Cerebellar nuclear complex (tissue), 1 donor: ENCODE data around the gene PEX7.
"Not testable (repeated sequence)": the region's sequence is repeated elsewhere in the genome, so short reads cannot be mapped to it uniquely, and the experiment has no call there.

Experiments
- DNase-seq, 2 experiments: peaks; one replicate each; lab custom pipeline; 2025; lab: John Stamatoyannopoulos, UW

The PEX7 gene

GRCh38 chr6:136790411-136791295 lies 31.7 kb upstream of the PEX7 start:
- no peak for DNase-seq

- DNase-seq: peak in 1 of 2 experiments; percentile 29
Measured at GRCh38 chr6:136791296-136792094, 30.9 kb upstream of the PEX7 start.

DNA sequence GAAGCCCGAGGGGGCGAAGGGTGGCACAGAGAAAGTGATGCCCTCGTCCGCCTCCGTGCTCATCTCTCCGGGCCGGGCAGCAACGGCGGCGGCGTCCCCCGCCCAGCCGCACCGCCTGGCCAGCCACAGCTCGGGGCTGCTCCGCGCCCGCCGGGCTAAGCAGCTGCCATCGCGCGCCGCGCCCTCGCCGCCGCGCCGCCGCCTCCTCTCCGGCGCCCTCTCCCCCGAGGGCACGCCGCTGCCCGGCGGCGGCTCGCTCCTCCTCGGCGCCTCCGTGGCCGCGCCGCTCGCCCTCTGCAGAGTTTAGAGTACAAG lies 30.3 kb upstream of the PEX7 start:
- no peak for DNase-seq

DNA sequence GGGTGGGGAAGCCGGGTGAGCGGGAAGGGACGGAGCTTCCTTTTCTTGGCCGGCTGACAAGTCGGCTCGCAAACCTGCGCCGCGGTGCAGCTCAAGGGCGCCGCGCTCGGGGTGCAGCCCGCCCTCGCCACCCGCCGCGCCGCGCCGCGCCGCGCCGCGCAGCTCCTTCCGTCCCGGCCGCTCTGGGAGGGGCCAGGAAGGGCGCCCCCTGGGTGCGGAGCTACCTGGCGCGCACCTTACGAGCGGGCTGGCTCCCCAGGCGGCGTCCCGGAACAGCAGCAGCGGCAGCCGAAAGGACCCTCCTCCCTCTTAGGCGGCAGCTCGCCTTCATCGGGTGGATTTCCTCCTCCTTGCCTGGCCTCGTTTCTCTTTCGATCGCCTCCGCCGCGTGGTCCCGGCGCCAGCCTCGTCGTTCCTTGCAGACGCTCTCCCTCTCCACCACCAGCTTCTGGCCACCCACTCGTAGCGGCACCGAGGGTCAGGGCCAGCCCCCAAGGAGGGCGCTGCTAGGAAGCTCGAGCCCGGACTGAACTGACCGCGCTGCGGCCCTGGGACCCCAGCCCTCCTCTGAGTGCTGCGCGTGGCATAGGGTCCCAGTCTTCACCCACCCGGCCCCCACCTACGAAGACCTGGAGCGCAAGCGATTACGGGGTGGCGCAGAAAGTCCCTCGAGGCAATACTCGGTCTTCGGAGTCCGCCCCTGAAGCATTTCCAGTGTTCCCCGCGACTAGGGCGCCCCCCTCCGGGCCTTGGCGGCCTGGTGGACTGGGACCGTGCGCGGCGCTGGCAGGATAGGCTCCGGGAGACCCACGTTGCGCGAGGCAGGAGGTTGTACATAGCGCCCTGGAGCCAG lies 29.8 kb upstream of the PEX7 start, which contains the start of gene MAP3K5:
TSS of gene MAP3K5 (minus strand) at position 68 of the 853 bp plus-strand sequence. CDS start 320 bp downstream, outside the sequence.
- peak; percentile 37 to 57 for DNase-seq

- DNase-seq: no peak
Measured at GRCh38 chr6:136793363-136793762, 29.0 kb upstream of the PEX7 start.

DNA sequence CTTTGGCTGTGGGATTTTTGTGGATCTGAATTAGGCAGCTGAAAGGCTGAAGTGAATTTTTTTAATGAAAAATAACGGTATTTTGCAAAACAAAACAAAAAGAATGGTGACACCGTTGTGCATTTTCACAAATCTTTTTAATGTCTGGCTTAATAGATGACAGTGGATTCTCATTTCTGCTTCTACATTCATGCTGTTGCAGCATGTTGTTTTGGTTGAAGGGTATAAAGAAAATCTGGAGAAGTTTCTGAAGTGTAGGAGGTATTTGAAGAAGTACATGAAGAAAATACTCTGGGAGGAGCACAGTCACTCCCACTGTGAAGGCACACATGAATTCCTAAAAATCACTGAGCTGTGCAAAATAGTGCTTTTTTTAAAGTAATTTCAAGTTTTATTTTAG lies 27.0 kb upstream of the PEX7 start:
- DNase-seq: no peak

DNA sequence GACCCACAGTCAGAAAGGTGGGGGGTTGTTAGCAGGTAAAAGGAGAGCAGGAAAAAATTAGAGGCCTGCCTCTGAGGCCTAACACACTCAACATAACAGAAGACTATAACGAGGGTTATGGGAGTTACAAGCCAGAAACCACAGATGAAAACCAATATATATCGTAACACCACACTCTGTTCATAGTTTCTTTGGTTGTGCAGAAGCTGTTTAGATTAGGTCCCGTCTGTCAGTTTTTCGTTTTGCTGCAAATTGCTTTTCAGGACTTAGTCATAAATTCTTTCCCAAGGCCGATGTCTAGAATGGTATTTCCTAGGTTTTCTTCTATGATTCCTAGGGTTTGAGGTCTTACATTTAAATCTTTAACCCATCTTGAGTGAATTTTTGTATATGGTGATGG lies 26.4 kb upstream of the PEX7 start:
- no peak for DNase-seq

- no peak for DNase-seq
Measured at GRCh38 chr6:136798044-136798443, 24.3 kb upstream of the PEX7 start.

DNA sequence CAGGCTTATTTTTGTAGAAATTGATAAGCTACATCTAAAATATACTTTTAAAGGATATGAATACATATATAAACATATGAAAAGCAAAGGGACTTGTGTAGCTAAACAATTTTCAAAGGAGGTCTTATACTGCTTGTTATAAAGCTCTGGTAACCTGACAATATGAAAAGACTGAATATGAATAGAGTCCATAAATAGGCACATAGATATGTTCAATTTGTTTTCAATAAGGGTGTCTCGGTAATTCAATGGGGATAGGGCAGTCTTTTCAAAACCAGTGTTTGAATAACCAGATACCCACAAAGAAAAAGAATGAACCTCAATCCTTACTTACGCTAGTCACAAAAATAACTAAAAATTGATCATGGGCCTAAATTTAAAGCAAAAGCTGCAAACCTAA lies 20.8 kb upstream of the PEX7 start:
- DNase-seq: no peak

- DNase-seq: no peak
Measured at GRCh38 chr6:136803608-136804007, 18.8 kb upstream of the PEX7 start.

- DNase-seq: no peak
Measured at GRCh38 chr6:136809091-136809860, 13.1 kb upstream of the PEX7 start.

GRCh38 chr6:136811272-136811671 lies 11.1 kb upstream of the PEX7 start:
- DNase-seq: no peak

- no peak for DNase-seq
Measured at GRCh38 chr6:136812174-136812573, 10.2 kb upstream of the PEX7 start.

DNA sequence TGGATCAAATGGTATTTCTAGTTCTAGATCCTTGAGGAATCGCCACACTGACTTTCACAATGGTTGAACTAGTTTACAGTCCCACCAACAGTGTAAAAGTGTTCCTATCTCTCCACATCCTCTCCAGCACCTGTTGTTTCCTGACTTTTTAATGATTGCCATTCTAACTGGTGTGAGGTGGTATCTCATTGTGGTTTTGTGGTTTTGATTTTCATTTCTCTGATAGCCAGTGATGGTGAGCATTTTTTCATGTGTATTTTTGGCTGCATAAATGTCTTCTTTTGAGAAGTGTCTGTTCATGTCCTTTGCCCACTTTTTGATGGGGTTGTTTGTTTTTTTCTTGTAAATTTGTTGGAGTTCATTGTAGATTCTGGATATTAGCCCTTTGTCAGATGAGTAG lies 6.8 kb upstream of the PEX7 start:
- not testable (repeated sequence) for DNase-seq

DNA sequence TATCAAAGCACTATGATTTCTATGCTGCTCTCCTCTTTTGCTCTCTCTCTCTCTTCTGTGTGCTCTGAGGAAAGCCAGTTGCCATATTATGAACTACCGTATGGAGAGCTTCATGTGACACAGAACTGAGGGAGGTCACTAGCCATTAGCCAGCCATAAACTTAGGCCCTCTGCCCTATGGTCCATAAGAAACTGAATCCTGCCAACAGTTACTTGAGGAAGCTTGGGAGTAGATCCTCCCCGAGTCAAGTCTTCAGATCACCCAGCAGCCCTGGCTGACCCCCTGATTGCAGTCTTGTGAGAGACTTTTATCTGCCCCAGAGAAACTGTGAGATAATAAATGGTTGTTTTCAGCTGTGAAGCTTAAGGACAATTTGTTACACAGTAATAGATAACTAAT lies 5.7 kb upstream of the PEX7 start:
- DNase-seq: no peak

DNA sequence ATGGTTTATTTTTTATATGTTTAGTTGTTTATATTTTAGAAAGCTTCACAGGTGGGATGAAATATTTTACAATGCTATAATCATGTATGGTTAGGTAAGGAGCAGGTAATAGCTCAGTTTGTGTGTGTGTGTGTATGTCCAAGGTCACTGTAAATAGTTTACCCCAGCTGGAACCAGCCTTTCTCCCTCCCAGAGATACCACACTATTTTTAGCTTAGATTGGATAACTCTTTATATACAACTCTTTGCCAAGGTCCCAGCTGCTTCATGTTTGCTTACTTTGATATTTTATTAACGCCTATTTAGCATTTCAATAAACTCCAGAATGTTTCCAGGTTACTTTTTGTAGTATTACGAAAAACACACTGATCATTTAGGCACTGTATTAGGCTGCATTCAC lies 1.8 kb upstream of the PEX7 start:
- DNase-seq: no peak

- no peak for DNase-seq
Measured at GRCh38 chr6:136822046-136822375, 381 bp upstream of the PEX7 start.

GRCh38 chr6:136823128-136823660 lies 802 bp downstream of the PEX7 start:
- no peak for DNase-seq

- DNase-seq: no peak
Measured at GRCh38 chr6:136826216-136826615, 3.8 kb downstream of the PEX7 start.

- DNase-seq: no peak
Measured at GRCh38 chr6:136831873-136832562, 9.6 kb downstream of the PEX7 start.
